ENCODE data around the gene KRTAP2-2. TPM values are rescaled to one million over a fixed set of nuclear protein-coding genes. Genes with fewer than 3 reads are reported as not detected.
"Not testable (repeated sequence)": the region's sequence is repeated elsewhere in the genome, so short reads cannot be mapped to it uniquely, and the experiment has no call there.

KRTAP2-2 gene
- total RNA-seq, result not detected

GRCh38 chr17:41055130-41055529 lies at the start of gene KRTAP2-2:
KRTAP2-2 (minus strand) TSS chr17:41055230; CDS start chr17:41055211, 19 bp downstream.
- H3K4me3 Mint-ChIP-seq; H3K4me1 Mint-ChIP-seq; CTCF ChIA-PET; H3K27ac Mint-ChIP-seq; H3K36me3 Mint-ChIP-seq (ENCODE audit: low read depth); DNase-seq; POLR2A ChIA-PET; H3K9me3 Mint-ChIP-seq: not testable (repeated sequence)
- peaks cover 30% of the 10 kb centered on the region for H3K27me3 Mint-ChIP-seq

GRCh38 chr17:41104386-41105038 lies 49.5 kb upstream of the KRTAP2-2 start:
- DNase-seq; H3K4me3 Mint-ChIP-seq; POLR2A ChIA-PET; H3K36me3 Mint-ChIP-seq (ENCODE audit: low read depth); H3K9me3 Mint-ChIP-seq; H3K27ac Mint-ChIP-seq; H3K4me1 Mint-ChIP-seq: not testable (repeated sequence)
- peaks cover 18% of the 10 kb centered on the region for H3K27me3 Mint-ChIP-seq
- CTCF ChIA-PET, result interaction anchor here (0.6 kb wide), 1 partner anchor 393 kb away, joined by 4 read pairs; no protein-coding TSS in a partner anchor

- no peaks in the 10 kb centered on the region for H3K36me3 Mint-ChIP-seq (ENCODE audit: low read depth)
- no peak for DNase-seq
- CTCF ChIA-PET, result interaction anchor here (0.6 kb wide), 1 partner anchor 393 kb away, joined by 4 read pairs; no protein-coding TSS in a partner anchor
These were observed 48.9 kb upstream of the KRTAP2-2 start for GRCh38 chr17:41103896-41104295.

GRCh38 chr17:41101586-41102259 lies 46.7 kb upstream of the KRTAP2-2 start, which contains the start of gene KRTAP4-16:
KRTAP4-16 (minus strand) TSS chr17:41102209; CDS start chr17:41102209, 0 bp downstream.
- Mint-ChIP-seq H3K9me3 (no peaks in the 10 kb centered on the region), H3K27ac (no peak within 1 kb of the TSS)
- POLR2A ChIA-PET, result no interaction called here

More at GRCh38 chr17:41103896-41104295, 48.9 kb upstream of the KRTAP2-2 start:
- Mint-ChIP-seq H3K27ac (no peak overlapping the region), H3K4me1 (no peaks in the 10 kb centered on the region), H3K4me3 (no peak overlapping the region), H3K9me3 (no peaks in the 10 kb centered on the region), H3K27me3 (peaks cover 17% of the 10 kb centered on the region)
- POLR2A ChIA-PET, result no interaction called here

DNA sequence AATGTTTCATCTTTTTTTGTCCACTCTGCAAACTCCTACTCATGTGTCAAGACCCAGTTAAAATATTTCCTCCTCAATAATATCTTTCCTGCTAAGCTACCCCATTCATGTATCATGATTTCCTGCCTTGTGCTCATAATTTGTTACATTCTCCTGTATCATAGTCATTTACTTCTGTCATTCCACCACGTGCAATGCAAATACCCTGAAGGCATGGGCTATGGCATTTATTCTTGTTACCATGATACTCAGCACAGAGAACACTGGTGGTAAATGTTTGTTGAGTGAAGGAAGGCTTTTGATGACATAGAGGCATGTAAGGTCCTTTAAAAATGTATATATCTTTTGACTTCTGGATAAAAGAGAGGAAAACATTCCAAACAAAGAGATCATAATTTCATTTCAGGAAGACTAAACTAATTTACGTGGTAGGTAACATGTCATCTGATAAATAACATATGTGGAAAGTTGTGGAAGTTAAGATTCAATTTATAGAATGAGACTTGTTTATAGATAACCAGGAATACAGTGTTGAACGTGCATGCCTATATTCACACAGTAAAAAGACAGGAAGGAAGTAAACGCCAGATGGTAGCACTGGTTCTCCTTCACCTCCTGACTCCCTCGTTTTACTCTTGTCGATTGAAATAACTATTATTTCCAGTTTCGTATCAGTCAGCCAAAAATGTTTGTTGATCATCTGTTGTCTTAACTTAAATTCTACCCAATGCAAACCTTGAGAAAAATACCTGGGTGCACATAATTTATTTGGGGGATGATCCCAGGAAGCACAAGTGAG lies 44.9 kb upstream of the KRTAP2-2 start:
- CTCF ChIA-PET; H3K36me3 Mint-ChIP-seq (ENCODE audit: low read depth); H3K27ac Mint-ChIP-seq; H3K9me3 Mint-ChIP-seq; DNase-seq; POLR2A ChIA-PET; H3K4me3 Mint-ChIP-seq; H3K4me1 Mint-ChIP-seq: not testable (repeated sequence)
- H3K27me3 Mint-ChIP-seq, result peaks cover 10% of the 10 kb centered on the region

More at GRCh38 chr17:41101586-41102259, 46.7 kb upstream of the KRTAP2-2 start, which contains the start of gene KRTAP4-16:
- no peaks in the 10 kb centered on the region for H3K4me1 Mint-ChIP-seq
- DNase-seq, result no peak
- H3K27me3 Mint-ChIP-seq, result peaks cover 15% of the 10 kb centered on the region
- CTCF ChIA-PET, result no interaction called here
- H3K36me3 Mint-ChIP-seq (ENCODE audit: low read depth), result no peaks in the 10 kb centered on the region
- H3K4me3 Mint-ChIP-seq, result no peak within 1 kb of the TSS

DNA sequence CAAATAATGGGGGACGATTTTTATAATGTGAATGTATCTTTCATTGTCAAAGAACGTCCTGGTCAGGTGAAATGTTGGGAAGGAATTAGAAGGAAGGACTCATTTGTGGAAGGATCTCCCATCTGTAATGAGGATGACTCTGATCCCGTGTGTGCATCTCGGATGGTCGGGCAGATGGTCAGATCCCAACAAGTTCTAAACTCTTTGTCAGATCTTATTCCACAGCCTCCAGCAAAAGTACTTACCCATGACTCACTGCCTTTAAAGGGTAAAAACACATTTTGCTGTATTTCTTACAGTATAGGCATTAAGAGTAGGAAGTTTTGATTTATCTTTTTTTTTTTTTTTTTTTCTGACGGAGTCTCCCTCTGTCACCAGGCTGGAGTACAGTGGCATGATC lies 43.5 kb upstream of the KRTAP2-2 start:
- peaks cover 10% of the 10 kb centered on the region for H3K27me3 Mint-ChIP-seq
- CTCF ChIA-PET, result no interaction called here
- no peaks in the 10 kb centered on the region for H3K4me1 Mint-ChIP-seq
- no peak for DNase-seq
- H3K9me3 Mint-ChIP-seq, result no peaks in the 10 kb centered on the region
- H3K36me3 Mint-ChIP-seq (ENCODE audit: low read depth), result no peaks in the 10 kb centered on the region
- POLR2A ChIA-PET, result no interaction called here
- no peak overlapping the region for H3K4me3 Mint-ChIP-seq
- no peak overlapping the region for H3K27ac Mint-ChIP-seq

DNA sequence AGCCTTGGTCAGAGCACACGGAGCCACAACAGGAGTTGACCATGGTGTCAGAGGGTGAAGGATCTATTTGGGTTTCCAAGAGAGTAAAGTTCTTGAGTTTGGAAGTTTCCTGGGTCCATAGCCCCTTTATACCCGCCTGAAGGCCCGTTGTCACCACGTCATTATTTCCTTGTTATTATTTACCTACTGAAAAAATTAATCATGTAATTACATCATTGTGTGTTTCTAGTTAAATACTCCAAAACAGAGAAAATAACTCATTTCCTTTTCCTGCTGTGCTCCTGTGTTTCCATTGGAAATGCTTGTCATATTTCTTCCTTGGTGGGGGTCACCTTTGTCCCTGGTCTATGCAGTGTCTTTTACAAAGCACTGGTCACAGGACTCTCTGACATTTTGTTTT lies 43.0 kb upstream of the KRTAP2-2 start, which contains the start of gene KRTAP4-8:
TSS of gene KRTAP4-8 (minus strand) at position 101 of the 400 bp plus-strand sequence. CDS start at position 43, 58 bp downstream.
- H3K27me3 Mint-ChIP-seq, result peaks cover 10% of the 10 kb centered on the region
- POLR2A ChIA-PET, result no interaction called here
- CTCF ChIA-PET, result no interaction called here
- no peak within 1 kb of the TSS for H3K4me3 Mint-ChIP-seq
- H3K4me1 Mint-ChIP-seq, result no peaks in the 10 kb centered on the region
- H3K36me3 Mint-ChIP-seq (ENCODE audit: low read depth), result no peaks in the 10 kb centered on the region
- no peak for DNase-seq
- no peaks in the 10 kb centered on the region for H3K9me3 Mint-ChIP-seq
- H3K27ac Mint-ChIP-seq, result no peak within 1 kb of the TSS

DNA sequence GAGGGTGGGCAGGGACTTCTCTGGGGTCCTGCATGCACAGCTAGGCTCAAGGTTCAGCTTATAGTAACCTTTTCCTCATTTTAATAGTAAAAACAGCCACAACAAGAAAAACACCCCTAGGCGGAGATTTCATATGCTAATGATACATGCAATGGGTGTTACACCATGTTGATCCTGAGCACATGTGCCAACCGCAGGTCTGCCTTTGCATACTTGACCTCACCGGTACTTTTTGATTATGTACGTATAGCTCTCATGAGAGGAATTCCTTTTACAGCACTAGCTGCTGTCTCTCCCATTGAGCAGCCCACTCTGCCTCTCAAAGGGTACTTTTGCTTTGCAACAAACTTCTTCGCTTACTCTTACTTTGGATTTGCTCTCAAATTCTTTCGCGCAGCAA lies 41.0 kb upstream of the KRTAP2-2 start:
- peaks cover 3% of the 10 kb centered on the region for H3K9me3 Mint-ChIP-seq
- no peaks in the 10 kb centered on the region for H3K4me1 Mint-ChIP-seq
- no peak overlapping the region for H3K4me3 Mint-ChIP-seq
- CTCF ChIA-PET, result no interaction called here
- no peaks in the 10 kb centered on the region for H3K36me3 Mint-ChIP-seq (ENCODE audit: low read depth)
- POLR2A ChIA-PET, result no interaction called here
- no peak for DNase-seq
- H3K27ac Mint-ChIP-seq, result no peak overlapping the region
- peaks cover 10% of the 10 kb centered on the region for H3K27me3 Mint-ChIP-seq

- H3K27ac Mint-ChIP-seq; POLR2A ChIA-PET; CTCF ChIA-PET; H3K4me1 Mint-ChIP-seq; DNase-seq; H3K9me3 Mint-ChIP-seq; H3K36me3 Mint-ChIP-seq (ENCODE audit: low read depth); H3K4me3 Mint-ChIP-seq: not testable (repeated sequence)
- peaks cover 12% of the 10 kb centered on the region for H3K27me3 Mint-ChIP-seq
These were observed 33.8 kb upstream of the KRTAP2-2 start for GRCh38 chr17:41088760-41089352.

DNA sequence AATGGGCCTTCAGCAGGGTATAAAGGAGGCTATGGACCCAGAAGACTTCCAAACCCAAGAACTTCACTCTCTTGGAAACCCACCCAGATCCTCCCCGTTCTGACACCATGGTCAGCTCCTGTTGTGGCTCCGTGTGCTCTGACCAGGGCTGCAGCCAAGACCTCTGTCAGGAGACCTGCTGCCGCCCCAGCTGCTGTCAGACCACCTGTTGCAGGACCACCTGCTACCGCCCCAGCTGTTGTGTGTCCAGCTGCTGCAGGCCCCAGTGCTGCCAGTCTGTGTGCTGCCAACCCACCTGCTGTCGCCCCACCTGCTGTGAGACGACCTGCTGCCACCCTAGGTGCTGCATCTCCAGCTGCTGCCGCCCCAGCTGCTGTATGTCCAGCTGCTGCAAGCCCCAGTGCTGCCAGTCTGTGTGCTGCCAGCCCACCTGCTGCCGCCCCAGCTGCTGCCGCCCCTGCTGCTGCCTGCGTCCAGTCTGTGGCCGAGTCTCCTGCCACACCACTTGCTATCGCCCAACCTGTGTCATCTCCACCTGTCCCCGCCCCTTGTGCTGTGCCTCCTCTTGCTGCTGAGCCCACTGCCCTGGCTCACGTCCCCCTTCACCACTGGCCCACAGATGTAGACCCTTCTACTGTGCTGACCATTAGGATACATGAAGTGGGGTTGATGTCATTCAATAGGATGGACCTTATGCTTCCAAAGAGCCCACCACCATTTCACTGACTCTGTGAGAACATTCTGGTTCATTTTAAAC lies 29.2 kb upstream of the KRTAP2-2 start, which contains the start of gene KRTAP4-7:
TSS of gene KRTAP4-7 (plus strand) at position 51 of the 757 bp plus-strand sequence. CDS start at position 108, 57 bp downstream.
- H3K4me3 Mint-ChIP-seq; H3K27ac Mint-ChIP-seq; H3K4me1 Mint-ChIP-seq; H3K36me3 Mint-ChIP-seq (ENCODE audit: low read depth); POLR2A ChIA-PET; H3K27me3 Mint-ChIP-seq; CTCF ChIA-PET; DNase-seq; H3K9me3 Mint-ChIP-seq: not testable (repeated sequence)

- H3K27ac Mint-ChIP-seq; H3K27me3 Mint-ChIP-seq; POLR2A ChIA-PET; CTCF ChIA-PET; H3K9me3 Mint-ChIP-seq; DNase-seq; H3K36me3 Mint-ChIP-seq (ENCODE audit: low read depth); H3K4me1 Mint-ChIP-seq; H3K4me3 Mint-ChIP-seq: not testable (repeated sequence)
These were observed 28.4 kb upstream of the KRTAP2-2 start for GRCh38 chr17:41083427-41083826.

DNA sequence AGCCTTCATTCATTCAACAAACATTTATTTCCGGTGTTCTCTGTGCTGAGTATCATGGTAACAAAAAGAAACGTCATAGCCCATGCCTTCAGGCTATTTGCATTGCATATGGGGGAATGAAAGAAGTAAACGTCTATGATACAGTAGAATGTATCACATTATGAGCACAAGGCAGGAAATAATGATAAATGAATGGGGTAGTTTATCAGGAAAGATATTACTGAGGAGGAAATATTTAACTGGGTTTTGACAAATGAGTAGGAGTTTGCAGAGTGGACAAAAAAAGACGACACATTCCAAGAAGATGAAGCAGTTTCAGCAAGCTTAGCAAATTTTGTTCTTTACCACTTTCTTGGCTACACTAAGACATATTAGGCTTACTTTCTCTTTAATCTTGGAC lies 27.6 kb upstream of the KRTAP2-2 start:
- CTCF ChIA-PET, result no interaction called here
- peaks cover 8% of the 10 kb centered on the region for H3K27me3 Mint-ChIP-seq
- no peak overlapping the region for H3K27ac Mint-ChIP-seq
- H3K9me3 Mint-ChIP-seq, result no peaks in the 10 kb centered on the region
- POLR2A ChIA-PET, result no interaction called here
- no peaks in the 10 kb centered on the region for H3K36me3 Mint-ChIP-seq (ENCODE audit: low read depth)
- no peaks in the 10 kb centered on the region for H3K4me1 Mint-ChIP-seq
- no peak for DNase-seq
- no peak overlapping the region for H3K4me3 Mint-ChIP-seq
